IMR-90 (cell line): ENCODE results near the gene PRAMEF12.

ENCODE experiments used
- BHLHE40 ChIP-seq: fragments of 150-350 bp; IDR thresholded peaks from 2 replicates; pipeline ENCODE4 v1.6.1; 2016; ENCODE audit warnings: mild to moderate bottlenecking, low read depth, low read length
- FOS ChIP-seq: fragments of 150-350 bp; IDR thresholded peaks from 2 replicates; pipeline ENCODE4 v1.6.1; 2016; ENCODE audit warnings: low read depth, low read length
- MAFK ChIP-seq: IDR thresholded peaks from 2 replicates; pipeline ENCODE4 v1.6.1; 2012; ENCODE audit warnings: low read depth, low read length, improper control_type of control experiment
- MAZ ChIP-seq: IDR thresholded peaks from 2 replicates; pipeline ENCODE4 v1.6.1; 2012; ENCODE audit warnings: low read depth, mild to moderate bottlenecking, low read length, improper control_type of control experiment, moderate library complexity, borderline replicate concordance
- MXI1 ChIP-seq: IDR thresholded peaks from 2 replicates; pipeline ENCODE4 v1.6.1; 2012; ENCODE audit warnings: low read depth, mild to moderate bottlenecking, low read length, moderate library complexity, borderline replicate concordance
- POLR2A ChIP-seq: IDR thresholded peaks from 2 replicates; pipeline ENCODE4 v1.6.1; 2012; ENCODE audit warnings: mild to moderate bottlenecking, low read depth, low read length
- RAD21 ChIP-seq: IDR thresholded peaks from 2 replicates; pipeline ENCODE4 v1.6.1; 2012; ENCODE audit warnings: low read length, improper control_type of control experiment
- RCOR1 ChIP-seq: IDR thresholded peaks from 2 replicates; pipeline ENCODE4 v1.6.1; 2012; ENCODE audit warnings: mild to moderate bottlenecking, low read length, improper control_type of control experiment; ENCODE audit not compliant: insufficient replicate concordance
- SMC3 ChIP-seq: fragments of 150-350 bp; IDR thresholded peaks from 2 replicates; pipeline ENCODE4 v1.6.1; 2016; ENCODE audit warnings: low read depth, mild to moderate bottlenecking, antibody characterized with exemption, low read length, moderate library complexity
- TF ChIP-seq, protein P1 (sequence below): conservative IDR thresholded peaks from 2 replicates; pipeline ENCODE4 v1.5.1; 2012; ENCODE audit warnings: mild to moderate bottlenecking, low read depth, low read length, improper control_type of control experiment
- TF ChIP-seq, protein P2 (sequence below): fragments of 150-350 bp; IDR thresholded peaks from 2 replicates; pipeline ENCODE4 v1.6.1; 2017; ENCODE audit warnings: mild to moderate bottlenecking, antibody characterized with exemption, low read length, low read depth

DNA sequence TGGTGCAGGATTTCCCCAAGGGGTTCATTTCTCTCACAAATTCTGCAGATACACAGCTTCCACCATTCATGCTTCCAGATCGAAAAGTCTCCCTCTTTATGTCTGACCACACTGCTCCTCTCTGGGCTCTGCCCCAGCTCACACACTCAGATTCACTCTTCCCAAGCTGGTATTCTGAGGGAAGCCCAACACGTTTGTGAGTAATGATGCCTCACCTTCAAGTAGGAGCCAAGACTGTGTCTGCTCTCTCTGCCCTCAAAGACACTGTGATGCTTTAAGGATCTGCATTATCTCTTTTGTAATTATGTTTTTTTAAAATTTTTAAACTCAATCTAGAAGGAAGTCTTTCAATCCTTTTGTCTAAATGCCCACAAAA, 37.9 kb downstream of the PRAMEF12 start:
- TF ChIP-seq, protein P1, sequence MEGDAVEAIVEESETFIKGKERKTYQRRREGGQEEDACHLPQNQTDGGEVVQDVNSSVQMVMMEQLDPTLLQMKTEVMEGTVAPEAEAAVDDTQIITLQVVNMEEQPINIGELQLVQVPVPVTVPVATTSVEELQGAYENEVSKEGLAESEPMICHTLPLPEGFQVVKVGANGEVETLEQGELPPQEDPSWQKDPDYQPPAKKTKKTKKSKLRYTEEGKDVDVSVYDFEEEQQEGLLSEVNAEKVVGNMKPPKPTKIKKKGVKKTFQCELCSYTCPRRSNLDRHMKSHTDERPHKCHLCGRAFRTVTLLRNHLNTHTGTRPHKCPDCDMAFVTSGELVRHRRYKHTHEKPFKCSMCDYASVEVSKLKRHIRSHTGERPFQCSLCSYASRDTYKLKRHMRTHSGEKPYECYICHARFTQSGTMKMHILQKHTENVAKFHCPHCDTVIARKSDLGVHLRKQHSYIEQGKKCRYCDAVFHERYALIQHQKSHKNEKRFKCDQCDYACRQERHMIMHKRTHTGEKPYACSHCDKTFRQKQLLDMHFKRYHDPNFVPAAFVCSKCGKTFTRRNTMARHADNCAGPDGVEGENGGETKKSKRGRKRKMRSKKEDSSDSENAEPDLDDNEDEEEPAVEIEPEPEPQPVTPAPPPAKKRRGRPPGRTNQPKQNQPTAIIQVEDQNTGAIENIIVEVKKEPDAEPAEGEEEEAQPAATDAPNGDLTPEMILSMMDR, result no peak
- no peak for TF ChIP-seq FOS
- TF ChIP-seq POLR2A, result no peak
- TF ChIP-seq, protein P2, sequence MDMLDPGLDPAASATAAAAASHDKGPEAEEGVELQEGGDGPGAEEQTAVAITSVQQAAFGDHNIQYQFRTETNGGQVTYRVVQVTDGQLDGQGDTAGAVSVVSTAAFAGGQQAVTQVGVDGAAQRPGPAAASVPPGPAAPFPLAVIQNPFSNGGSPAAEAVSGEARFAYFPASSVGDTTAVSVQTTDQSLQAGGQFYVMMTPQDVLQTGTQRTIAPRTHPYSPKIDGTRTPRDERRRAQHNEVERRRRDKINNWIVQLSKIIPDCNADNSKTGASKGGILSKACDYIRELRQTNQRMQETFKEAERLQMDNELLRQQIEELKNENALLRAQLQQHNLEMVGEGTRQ, result no peak
- TF ChIP-seq MAFK, result no peak
- no peak for TF ChIP-seq RAD21
- TF ChIP-seq BHLHE40, result no peak
- no peak for TF ChIP-seq MAZ
- no peak for TF ChIP-seq RCOR1
- TF ChIP-seq SMC3, result no peak
- TF ChIP-seq MXI1, result no peak
